Peyer's patch (tissue), 4 donors: ENCODE data around the gene MACROD2.

ENCODE experiments used
- CTCF ChIP-seq, 6 experiments: fragments of 450-650 bp in 4 of 6; fragments of 200-600 bp in 2 of 6; sonication (generic) in 1 of 6; IDR thresholded peaks; one replicate each; pipeline ENCODE4 v1.5.1; 2017 to 2019; ENCODE audit warnings: antibody characterized with exemption in 6 of 6, mild to moderate bottlenecking in 3 of 6, moderate library complexity in 1 of 6
- POLR2A ChIP-seq, 2 donors: fragments of 450-650 bp; IDR thresholded peaks; one replicate each; pipeline ENCODE4 v1.5.1; 2017; ENCODE audit warnings: antibody characterized with exemption in 2 of 2, mild to moderate bottlenecking in 2 of 2, moderate library complexity in 2 of 2

DNA sequence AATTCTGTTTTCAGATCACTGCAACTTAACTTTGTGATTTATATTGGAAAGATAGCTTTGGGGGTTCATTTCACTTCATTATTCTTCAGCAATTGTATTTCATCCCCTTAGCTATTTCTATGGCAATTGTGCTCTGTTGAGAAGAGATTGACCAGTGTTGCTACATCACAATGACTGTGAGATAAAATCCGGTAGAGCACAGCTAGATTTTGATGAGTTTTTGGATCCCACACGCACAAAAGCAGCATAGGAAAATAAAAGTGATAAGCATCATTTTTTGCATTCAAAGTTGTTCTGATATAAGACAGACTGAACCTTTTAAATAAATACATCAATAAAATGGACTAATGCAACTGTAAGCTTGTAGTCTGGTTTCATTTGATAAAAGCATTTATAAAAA lies 1843.2 kb downstream of the MACROD2 start:
- TF ChIP-seq CTCF (IDR thresholded peaks at IDR 0.05), result no peak
- no peak for TF ChIP-seq POLR2A (IDR thresholded peaks at IDR 0.05)
